NT2/D1 (cell line): ENCODE measurements around the gene KLK1.

ENCODE experiments used
- YY1 ChIP-seq: IDR thresholded peaks from 2 replicates; pipeline ENCODE4 v1.6.1; 2011; ENCODE audit not compliant: insufficient read length, insufficient read depth
- ZNF274 ChIP-seq: IDR thresholded peaks from 2 replicates; pipeline ENCODE4 v1.6.1; 2011; ENCODE audit warnings: mild to moderate bottlenecking, low read depth, low read length

DNA sequence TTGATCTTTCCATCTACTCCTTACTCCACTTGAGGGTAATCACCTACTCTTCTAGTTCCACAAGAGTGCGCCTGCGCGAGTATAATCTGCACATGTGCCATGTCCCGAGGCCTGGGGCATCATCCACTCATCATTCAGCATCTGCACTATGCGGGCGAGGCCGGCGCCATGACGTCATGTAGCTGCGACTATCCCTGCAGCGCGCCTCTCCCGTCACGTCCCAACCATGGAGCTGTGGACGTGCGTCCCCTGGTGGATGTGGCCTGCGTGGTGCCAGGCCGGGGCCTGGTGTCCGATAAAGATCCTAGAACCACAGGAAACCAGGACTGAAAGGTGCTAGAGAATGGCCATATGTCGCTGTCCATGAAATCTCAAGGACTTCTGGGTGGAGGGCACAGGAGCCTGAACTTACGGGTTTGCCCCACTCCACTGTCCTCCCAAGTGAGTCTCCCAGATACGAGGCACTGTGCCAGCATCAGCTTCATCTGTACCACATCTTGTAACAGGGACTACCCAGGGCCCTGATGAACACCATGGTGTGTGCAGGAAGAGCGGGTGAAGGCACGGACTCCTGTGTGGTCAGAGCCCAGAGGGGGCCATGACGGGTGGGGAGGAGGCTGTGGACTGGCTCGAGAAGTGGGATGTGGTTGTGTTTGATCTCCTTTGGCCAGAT, 47.0 kb upstream of the KLK1 start:
- TF ChIP-seq YY1 (no peak), ZNF274 (no peak)
